NCI-H69 (cell line): ENCODE results near the gene XPO6.
A peak's percentile ranks its signal among the peaks of the same experiment; 100 is the strongest.
"Not testable (repeated sequence)": the region's sequence is repeated elsewhere in the genome, so short reads cannot be mapped to it uniquely, and the experiment has no call there.

ENCODE experiments used
- DNase-seq: peaks from one replicate; lab custom pipeline; 2025; lab: John Stamatoyannopoulos, UW

Gene XPO6

GRCh38 chr16:28115866-28116265 is 95.9 kb downstream of the XPO6 start:
- not testable (repeated sequence) for DNase-seq

DNA sequence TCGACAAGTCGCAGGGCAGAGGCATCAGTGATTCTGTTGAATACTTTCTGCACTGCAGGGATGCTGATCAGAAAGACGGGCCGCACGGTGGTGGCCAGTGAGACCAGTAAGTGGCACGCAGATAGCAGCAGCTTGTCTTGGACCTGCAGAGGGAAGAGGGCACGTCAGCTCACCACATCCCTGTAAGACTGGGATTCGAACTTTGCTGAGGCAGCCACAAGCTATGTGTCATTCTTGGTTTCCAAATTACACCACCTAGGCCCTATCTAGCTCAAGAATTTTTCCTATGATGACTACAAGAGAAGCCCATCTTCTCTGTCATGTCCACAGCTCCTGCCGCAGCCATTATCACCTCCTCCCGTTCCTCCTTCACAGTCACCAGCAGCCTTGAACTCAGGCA is 98.9 kb downstream of the XPO6 start:
- no peak for DNase-seq

- no peak for DNase-seq
Measured at GRCh38 chr16:28110977-28111376, 100.8 kb downstream of the XPO6 start.

DNA sequence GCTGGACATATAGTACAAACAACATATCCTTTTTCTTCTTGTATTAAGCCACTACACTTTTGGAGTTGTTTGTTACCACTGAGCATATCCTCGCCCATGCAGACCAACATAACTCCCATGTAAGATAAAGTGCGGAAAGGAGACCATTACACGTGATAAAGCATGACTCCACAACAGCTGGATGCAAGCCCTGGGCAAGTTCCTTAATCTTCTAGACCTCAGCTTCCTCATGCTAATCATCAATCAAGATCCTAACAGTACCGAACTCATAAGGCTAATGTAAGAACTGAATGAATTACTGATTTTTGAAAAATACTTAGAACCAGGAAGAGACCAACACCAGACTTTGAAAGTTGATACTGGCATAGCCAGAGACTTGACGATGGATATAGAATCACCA is 101.3 kb downstream of the XPO6 start:
- DNase-seq = no peak

DNA sequence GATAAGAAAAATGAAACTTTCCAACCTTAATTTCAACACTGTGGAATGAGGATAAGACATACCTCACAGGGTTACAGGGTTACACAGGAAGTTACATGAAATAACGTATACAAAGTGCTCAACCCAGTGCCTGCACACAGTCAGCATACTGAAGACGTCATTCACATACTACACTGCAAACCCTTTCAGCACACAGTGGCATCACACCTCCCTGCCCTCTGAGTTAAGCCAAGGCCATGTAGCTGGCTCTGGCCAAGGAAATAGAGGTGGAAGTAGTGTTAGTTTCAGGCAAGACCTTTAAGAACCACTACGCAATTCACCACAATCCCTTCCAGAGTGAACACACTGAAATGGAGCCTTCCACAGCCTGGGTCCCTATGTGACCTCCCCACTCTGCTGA is 101.7 kb downstream of the XPO6 start:
- DNase-seq = no peak

DNA sequence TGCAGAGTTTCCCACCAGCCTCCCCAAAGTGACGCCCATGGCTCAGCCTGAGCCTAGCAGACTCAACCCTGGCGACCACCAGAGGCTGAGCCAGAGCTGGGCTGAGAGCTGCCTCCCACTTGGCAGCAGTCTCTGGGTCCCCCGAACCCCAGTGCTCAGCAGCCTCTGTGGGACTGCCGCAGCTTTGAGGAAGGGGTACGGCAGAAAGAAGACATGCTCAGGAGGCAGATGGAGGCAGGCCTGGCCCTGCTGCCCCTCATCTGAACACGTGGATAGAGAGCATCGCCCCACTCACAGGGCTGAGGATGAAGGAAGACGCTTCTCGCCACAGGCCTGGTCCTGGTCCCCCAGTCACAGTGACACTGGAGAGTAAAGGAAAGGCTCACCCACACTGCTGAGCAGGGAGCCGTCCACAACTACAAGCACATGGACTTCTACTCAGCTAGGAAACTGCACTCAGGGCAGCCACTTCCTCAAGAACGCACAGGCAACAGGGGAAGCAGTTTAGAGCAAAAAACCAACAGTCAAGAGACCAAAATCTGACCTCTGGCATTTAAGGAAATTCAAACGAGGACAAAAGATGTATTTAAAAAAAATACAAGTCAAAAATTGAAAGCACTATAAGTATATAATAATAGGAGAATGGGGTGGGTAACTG is 103.0 kb downstream of the XPO6 start:
- no peak for DNase-seq

DNA sequence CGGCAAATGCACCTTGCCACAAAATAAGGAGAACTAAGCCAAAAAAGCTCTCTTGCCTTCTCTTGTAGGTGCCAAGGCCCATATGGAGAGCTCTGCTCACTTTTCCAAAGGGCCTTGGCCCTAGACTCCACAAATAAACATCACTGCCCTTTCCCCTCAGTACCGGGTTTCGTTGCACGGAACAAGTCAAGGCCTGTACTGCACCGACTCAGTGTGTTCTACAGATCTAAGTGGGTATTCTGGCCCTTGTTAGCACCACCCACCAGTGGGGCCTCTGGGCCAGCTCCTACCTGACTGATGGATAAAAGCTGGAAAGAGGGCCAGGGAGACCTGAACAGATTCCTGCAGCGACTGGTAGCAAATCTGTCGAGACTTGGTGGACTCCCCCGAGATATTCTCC is 104.5 kb downstream of the XPO6 start:
- peak; percentile 56 for DNase-seq

GRCh38 chr16:28106467-28107215 is 105.1 kb downstream of the XPO6 start:
- peak; percentile 86 for DNase-seq

- DNase-seq = no peak
Measured at GRCh38 chr16:28105954-28106353, 105.8 kb downstream of the XPO6 start.

DNA sequence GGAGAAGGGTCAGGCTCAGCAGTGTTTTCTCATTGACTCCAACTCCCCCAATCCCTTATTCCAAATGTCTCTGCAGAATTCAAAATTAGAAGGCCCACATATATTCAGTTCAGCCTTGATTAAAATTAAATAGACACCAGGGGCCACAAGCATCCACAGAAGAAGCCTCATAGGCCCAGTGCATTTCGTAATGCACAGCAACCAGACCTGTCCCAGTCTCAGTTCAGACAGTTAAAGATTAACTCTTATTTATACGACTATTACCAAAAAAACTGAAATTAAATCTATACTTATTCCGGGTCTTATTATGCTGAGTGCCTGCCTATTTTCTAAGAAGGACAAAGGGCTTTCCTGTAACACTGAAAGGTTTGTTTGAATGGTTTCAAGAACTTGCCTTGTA is 106.5 kb downstream of the XPO6 start:
- DNase-seq = no peak

DNA sequence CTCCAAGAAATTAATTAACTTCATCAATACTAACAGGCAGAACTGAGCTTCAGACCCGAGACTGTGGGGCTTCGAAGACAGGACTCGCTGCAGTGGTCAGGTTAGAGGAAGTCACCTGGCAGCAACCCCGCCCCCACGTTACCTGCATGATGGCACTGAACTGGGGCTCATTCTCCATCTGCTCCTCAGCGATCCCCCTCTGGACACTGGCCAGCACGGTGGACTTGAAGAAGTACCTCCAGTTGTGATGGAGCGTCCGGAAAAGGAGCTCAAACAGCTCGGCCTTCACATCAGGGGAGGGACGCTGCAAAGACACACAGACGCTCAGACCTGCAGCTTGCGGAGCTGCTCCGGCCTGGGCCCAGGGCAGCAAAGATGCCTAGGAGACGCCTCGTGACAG is 107.4 kb downstream of the XPO6 start:
- no peak for DNase-seq

GRCh38 chr16:28103516-28104170 is 108.1 kb downstream of the XPO6 start:
- no peak for DNase-seq

- no peak for DNase-seq
Measured at GRCh38 chr16:28101533-28101890, 110.3 kb downstream of the XPO6 start.

DNA sequence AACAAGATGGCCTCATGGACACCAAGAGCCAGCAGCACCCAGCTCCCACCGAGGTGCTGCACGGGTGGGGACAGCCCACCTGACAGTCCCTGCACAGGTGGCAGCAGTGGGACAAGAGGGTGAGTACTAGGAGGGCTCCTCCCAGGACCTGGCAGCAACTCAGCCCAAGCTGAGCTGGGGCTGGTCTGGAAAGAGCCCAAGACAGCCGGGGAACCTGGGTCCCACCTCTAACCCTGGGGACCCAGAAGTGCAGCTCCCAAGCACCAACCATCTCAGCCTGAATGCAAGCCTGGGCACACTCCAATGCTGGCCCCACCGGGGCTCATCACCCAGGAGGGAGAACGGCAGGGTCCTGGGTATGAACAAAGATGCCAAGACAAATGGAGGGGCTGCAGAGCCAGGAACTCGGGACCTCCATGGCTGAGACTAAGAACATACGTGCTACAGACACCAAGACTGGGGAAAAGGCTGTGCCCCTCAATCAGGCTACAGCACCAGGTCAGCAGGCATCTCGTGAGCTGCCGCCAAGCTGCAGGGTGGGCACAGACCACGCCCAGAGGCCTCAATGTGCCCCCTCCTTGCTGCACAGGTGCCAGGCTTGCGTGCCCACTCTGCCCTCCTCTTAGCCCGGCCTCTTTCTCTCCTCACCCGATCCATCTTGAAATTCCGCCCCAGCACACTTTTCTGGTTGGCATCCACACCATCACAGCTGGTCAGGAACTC is 110.8 kb downstream of the XPO6 start:
- DNase-seq = no peak

DNA sequence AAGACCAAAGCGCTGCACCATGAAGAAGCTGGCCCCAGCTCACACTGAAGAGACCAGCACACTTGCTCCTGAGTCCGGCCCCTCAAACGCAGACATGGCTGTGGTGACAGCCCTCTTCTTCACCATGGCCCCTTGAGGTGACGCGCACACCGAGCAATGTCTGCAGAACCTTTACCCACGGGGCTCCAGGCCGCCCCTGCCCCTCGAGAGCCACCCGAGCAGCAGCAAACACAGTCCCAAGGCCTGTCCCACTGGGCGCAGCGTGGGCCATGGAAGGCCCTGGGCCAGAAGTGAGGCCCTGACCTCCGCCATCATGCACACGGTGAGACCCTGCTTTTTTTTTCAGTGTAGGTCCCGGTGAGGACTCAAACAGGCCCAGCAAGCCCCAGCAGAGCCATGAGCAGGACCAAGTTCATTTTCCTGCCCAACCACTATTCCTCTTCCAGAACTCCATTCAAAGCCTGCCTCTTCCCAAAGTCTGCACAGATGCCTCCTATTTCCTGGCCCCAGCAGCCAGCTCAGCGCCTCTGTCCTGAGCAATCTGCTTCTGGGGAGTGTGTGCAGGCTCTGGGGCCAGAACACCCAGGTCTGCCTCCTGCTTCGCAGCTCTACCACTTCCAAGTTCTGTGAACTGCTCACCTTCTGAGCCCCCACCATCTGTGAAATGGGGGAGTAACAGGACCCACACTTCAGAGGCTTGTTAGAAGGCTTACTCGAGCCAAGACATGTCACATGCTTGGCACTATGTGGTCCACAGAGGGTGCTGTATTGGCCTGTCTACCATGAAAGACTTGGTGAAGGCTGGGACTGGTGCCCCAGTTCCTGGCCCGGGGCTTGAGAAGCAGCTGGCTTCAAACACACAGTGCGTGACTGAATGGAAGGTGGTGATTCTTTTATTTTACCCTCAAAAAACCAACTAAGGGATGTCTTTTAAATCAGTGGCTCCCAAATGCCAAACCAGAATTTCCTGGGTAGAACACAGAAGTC is 112.5 kb downstream of the XPO6 start:
- DNase-seq = no peak

- no peak for DNase-seq
Measured at GRCh38 chr16:28098171-28098958, 113.4 kb downstream of the XPO6 start.

DNA sequence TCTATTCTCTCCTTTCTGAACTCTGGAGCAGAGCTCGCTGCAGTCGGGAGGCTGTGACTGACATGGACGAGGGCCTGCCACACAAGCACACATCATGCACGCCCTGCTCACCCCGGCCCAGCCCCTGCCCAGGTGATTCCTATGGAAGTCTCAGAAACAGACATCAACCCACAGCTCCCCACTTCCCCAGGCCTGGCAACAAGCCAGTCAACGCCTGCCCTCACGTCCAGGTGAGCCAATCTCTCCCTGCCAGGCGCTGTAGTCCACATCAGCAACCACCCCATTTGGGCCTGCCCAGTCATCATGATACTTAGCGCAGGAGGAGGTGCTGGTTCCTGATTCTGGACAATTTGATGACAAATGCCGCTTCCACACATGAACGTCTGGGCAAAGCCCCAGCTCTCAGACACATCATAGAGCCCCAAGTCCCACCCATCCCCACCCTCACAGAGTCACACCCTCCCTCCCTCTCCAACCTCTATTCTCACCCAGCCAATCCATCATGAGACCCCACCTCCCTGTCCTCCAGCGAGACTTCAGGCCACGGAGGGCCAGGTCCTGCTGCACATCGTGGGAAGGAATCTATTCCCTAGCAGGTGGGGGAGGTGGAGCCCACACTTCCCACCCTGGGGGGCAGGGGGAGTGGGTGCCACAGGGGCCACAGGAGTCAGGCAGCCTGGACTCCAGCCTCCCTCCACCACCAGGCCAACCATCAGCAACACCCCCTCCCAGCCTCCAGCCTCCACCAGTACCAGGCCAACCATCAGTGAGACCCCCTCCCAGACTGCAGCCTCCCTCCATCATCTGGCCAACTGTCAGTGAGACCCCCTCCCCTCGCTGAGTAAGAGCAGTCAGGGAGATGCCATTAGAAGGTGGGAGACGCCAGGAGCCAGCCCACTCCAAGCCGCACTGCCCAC is 114.5 kb downstream of the XPO6 start:
- no peak for DNase-seq

GRCh38 chr16:28093385-28093725 is 118.4 kb downstream of the XPO6 start:
- DNase-seq = no peak

DNA sequence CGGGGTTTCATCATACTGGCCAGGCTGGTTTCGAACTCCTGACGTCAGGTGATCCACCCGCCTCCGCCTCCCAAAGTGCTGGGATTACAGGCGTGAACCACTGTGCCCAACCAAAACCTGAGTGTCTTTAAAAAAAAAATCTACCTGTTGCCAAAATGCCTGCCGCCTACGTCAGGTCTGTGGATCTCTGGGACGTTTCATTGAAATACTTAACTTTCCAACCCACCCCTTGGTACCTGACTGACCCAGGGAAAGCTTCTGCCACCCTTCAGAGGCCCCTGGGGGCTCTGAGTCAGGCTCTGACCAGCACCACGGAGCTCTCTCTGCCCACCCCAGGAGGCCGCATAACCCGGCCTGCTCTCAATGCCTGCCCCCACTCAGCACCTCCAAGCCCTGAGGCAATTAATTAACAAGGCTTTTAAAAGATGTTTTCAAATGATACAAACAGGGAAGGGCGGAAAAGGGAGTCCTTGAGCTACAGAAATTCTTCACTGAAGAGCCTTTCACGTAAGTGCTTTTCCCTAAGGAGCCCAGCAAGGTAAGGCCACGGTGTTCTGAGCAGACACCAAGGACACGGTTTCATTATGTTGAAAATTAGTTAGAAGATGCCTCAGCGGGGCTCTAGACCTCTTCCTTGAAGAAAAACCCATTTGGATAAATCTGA is 118.9 kb downstream of the XPO6 start:
- DNase-seq = peak; percentile 40
